ENCODE measurements around the gene CNN1. TPM values are rescaled to one million over a fixed set of nuclear protein-coding genes. Genes with fewer than 3 reads are reported as not detected.
A peak's percentile ranks its signal among the peaks of the same experiment; 100 is the strongest.

The CNN1 gene
- 10 to 100 TPM in 3 of 9 donors, 1 to 10 TPM in 5, under 1 TPM in 1; 0.94 to 20.5 (median 7.5) TPM for total RNA-seq
- 10 to 100 TPM; 15.5 to 76.5 (median 40.9) TPM for polyA plus RNA-seq
- long read RNA-seq, donor 1: 0 reads
- long read RNA-seq, donor 2: 0 reads
- long read RNA-seq, donor 3: 0 reads
- long read RNA-seq, donor 4, partial matches to known transcripts: 0 of 2 reads
- long read RNA-seq, donor 4, other reads (novel, unspliced or antisense): 0 of 2 reads
- long read RNA-seq, donor 5, transcript CNN1-201 (7 exons, 1,633 nt): major isoform, 26 of 28 reads
- long read RNA-seq, donor 5, partial matches to known transcripts: 0 of 28 reads
- long read RNA-seq, donor 5, other reads (novel, unspliced or antisense): 2 of 28 reads
- long read RNA-seq, donor 6, transcript CNN1-201 (7 exons, 1,633 nt): major isoform, 55 of 64 reads
- long read RNA-seq, donor 6, partial matches to known transcripts: 2 of 64 reads
- long read RNA-seq, donor 6, other reads (novel, unspliced or antisense): 7 of 64 reads
- long read RNA-seq, donor 7, partial matches to known transcripts: 0 of 1 reads
- long read RNA-seq, donor 7, other reads (novel, unspliced or antisense): 0 of 1 reads
- long read RNA-seq, donor 8: 0 reads
- long read RNA-seq, donor 9: 0 reads
- long read RNA-seq, donor 10, partial matches to known transcripts: 46 of 46 reads
- long read RNA-seq, donor 10, other reads (novel, unspliced or antisense): 0 of 46 reads

GRCh38 chr19:11538232-11539036 is at the start of gene CNN1:
CNN1 (plus strand) TSS chr19:11538851; CDS start chr19:11538928, 77 bp downstream.
- intact Hi-C loops (cut with DNase I): loop anchor here in 1 of 2 donors (5.0 kb wide), 1 partner anchor 49 kb away; no protein-coding TSS in a partner anchor
- 26 to 32% (median 30%) methylated on average over 15 to 21 of the region's 21 CpGs for WGBS, 4 donors
- Histone ChIP-seq H3K27ac (peak within 1 kb of the TSS in 2 of 5 donors; percentile 63 to 70), H3K36me3 (replicated peaks in 1 of 2) (no peaks in the 10 kb centered on the region), H3K4me3 (peak within 1 kb of the TSS in 1 of 4 donors; percentile 19), H3K9me3 (replicated peaks in 1 of 3) (no peaks in the 10 kb centered on the region), H3K4me1 (replicated peaks in 1 of 2) (peaks cover 6% of the 10 kb centered on the region in 2 donors), H3K27me3 (peaks cover 4% of the 10 kb centered on the region)
- TF ChIP-seq CTCF (IDR thresholded peaks at IDR 0.05): no peak
- TF ChIP-seq POLR2A (IDR thresholded peaks at IDR 0.05): peak in 1 of 2 donors; percentile 16
- DNase-seq: peak in 3 of 7 donors; percentile 33 to 77 (median 42)

- Histone ChIP-seq H3K9me3 (replicated peaks in 1 of 3) (no peaks in the 10 kb centered on the region), H3K4me3 (no peak overlapping the region), H3K36me3 (replicated peaks in 1 of 2) (peaks cover 0 to 3% of the 10 kb centered on the region in 2 donors), H3K27me3 (no peaks in the 10 kb centered on the region), H3K4me1 (replicated peaks in 1 of 2) (peaks cover 0 to under 1% of the 10 kb centered on the region in 2 donors), H3K27ac (no peak overlapping the region)
- DNase-seq: no peak
- intact Hi-C loops (cut with DNase I): no loop called here
- 86 to 96% (median 91%) methylated on average over 5 to 7 of the region's 7 CpGs for WGBS, 4 donors
- TF ChIP-seq CTCF (IDR thresholded peaks at IDR 0.05) (no peak), POLR2A (IDR thresholded peaks at IDR 0.05) (no peak)
Observed at GRCh38 chr19:11489378-11489777, 49.3 kb upstream of the CNN1 start.

GRCh38 chr19:11494634-11495285 is 43.9 kb upstream of the CNN1 start:
- peak in 6 of 7 donors; percentile 63 to 76 (median 69) for DNase-seq
- intact Hi-C loops (cut with DNase I): no loop called here
- H3K27ac ChIP-seq: peak overlapping the region in 4 of 5 donors; percentile 64 to 84 (median 81)
- TF ChIP-seq POLR2A (IDR thresholded peaks at IDR 0.05) (no peak), CTCF (IDR thresholded peaks at IDR 0.05) (no peak)
- H3K4me3 ChIP-seq: no peak overlapping the region
- no peaks in the 10 kb centered on the region for H3K27me3 ChIP-seq
- 56 to 80% (median 74%) methylated on average over 11 to 27 of the region's 27 CpGs for WGBS, 4 donors
- H3K36me3 ChIP-seq (replicated peaks in 1 of 2): peaks cover 0 to 3% of the 10 kb centered on the region in 2 donors
- H3K4me1 ChIP-seq (replicated peaks in 1 of 2): peaks cover 20 to 26% of the 10 kb centered on the region in 2 donors
- H3K9me3 ChIP-seq (replicated peaks in 1 of 3): no peaks in the 10 kb centered on the region

All from adrenal gland (tissue), 19 donors.